Breast epithelium (tissue), 3 donors: ENCODE results near the gene TCF3.

Experiments
- POLR2AphosphoS5 ChIP-seq, 3 donors: sonication (generic); formaldehyde crosslinking; IDR thresholded peaks; one replicate each; pipeline ENCODE4 v1.6.1; 2017; ENCODE audit warnings: antibody characterized with exemption in 3 of 3
- TF ChIP-seq, protein P1 (sequence below), 3 donors: fragments of 450-650 bp; IDR thresholded peaks; one replicate each; pipeline ENCODE4 v1.5.1; 2016 to 2017; ENCODE audit warnings: antibody characterized with exemption in 3 of 3, mild to moderate bottlenecking in 3 of 3, moderate library complexity in 3 of 3

DNA sequence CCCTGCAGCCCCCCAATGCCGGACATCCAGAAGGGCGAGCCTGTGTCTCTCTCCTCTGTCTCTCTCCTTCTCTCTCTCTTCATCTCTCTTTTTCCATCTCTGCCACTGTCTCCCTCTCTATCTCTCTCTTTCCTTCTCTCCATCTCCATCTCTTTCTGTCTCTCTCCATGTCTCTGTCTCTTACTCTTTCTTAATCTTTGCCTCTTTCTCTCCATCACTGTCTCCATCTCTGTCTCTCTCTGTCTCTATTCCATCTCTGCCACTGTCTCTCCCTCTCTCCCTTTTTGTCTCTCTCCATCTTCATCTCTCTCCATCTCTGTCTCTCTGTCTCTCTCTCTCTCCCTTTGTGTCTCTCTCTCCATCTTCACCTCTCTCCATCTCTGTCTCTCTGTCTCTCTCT lies 25.7 kb upstream of the TCF3 start:
- TF ChIP-seq POLR2AphosphoS5 (IDR thresholded peaks at IDR 0.05): no peak
- TF ChIP-seq, protein P1, sequence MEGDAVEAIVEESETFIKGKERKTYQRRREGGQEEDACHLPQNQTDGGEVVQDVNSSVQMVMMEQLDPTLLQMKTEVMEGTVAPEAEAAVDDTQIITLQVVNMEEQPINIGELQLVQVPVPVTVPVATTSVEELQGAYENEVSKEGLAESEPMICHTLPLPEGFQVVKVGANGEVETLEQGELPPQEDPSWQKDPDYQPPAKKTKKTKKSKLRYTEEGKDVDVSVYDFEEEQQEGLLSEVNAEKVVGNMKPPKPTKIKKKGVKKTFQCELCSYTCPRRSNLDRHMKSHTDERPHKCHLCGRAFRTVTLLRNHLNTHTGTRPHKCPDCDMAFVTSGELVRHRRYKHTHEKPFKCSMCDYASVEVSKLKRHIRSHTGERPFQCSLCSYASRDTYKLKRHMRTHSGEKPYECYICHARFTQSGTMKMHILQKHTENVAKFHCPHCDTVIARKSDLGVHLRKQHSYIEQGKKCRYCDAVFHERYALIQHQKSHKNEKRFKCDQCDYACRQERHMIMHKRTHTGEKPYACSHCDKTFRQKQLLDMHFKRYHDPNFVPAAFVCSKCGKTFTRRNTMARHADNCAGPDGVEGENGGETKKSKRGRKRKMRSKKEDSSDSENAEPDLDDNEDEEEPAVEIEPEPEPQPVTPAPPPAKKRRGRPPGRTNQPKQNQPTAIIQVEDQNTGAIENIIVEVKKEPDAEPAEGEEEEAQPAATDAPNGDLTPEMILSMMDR (IDR thresholded peaks at IDR 0.05): no peak
